OCI-LY1 (cell line): ENCODE measurements around the gene IGSF10.

ENCODE experiments used
- EZH2 ChIP-seq: fragments of 200-600 bp; sonication (generic), shearing (Covaris generic); IDR thresholded peaks from 2 replicates; pipeline ENCODE4 v1.8.0; 2017; ENCODE audit warnings: borderline replicate concordance, mixed run types, mild to moderate bottlenecking, antibody characterized with exemption, low read length, moderate library complexity, mixed read lengths
- TF ChIP-seq, protein P1 (sequence below): fragments of 200-600 bp; sonication (generic), shearing (Covaris generic); IDR thresholded peaks from 2 replicates; pipeline ENCODE4 v1.5.1; 2017; ENCODE audit warnings: mild to moderate bottlenecking, antibody characterized with exemption, low read length, moderate library complexity, mixed read lengths

DNA sequence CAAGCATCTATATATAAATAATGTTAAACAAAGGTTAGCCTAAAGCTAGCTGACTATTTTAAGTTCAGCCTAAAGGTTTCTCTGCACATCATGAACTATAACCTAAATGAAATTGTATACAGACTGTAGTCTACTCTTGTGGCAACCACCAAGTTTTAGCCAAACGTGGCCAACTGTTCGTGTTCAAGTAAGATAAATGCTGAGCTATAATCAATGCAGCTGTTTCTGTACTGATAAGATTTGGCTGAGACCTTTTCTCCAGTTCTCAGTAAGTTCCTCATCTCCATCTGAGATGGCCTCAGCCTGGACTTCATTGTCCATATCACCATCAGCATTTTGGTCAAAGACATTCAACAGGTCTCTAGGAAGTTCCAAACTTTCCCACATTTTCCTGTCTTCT is 43.7 kb upstream of the IGSF10 start:
- TF ChIP-seq, protein P1, sequence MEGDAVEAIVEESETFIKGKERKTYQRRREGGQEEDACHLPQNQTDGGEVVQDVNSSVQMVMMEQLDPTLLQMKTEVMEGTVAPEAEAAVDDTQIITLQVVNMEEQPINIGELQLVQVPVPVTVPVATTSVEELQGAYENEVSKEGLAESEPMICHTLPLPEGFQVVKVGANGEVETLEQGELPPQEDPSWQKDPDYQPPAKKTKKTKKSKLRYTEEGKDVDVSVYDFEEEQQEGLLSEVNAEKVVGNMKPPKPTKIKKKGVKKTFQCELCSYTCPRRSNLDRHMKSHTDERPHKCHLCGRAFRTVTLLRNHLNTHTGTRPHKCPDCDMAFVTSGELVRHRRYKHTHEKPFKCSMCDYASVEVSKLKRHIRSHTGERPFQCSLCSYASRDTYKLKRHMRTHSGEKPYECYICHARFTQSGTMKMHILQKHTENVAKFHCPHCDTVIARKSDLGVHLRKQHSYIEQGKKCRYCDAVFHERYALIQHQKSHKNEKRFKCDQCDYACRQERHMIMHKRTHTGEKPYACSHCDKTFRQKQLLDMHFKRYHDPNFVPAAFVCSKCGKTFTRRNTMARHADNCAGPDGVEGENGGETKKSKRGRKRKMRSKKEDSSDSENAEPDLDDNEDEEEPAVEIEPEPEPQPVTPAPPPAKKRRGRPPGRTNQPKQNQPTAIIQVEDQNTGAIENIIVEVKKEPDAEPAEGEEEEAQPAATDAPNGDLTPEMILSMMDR, result no peak
- TF ChIP-seq EZH2, result no peak
